Measurements from ENCODE around the gene EIF4EBP2.
A peak's percentile ranks its signal among the peaks of the same experiment; 100 is the strongest.

Gene EIF4EBP2, protein sequence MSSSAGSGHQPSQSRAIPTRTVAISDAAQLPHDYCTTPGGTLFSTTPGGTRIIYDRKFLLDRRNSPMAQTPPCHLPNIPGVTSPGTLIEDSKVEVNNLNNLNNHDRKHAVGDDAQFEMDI

DNA sequence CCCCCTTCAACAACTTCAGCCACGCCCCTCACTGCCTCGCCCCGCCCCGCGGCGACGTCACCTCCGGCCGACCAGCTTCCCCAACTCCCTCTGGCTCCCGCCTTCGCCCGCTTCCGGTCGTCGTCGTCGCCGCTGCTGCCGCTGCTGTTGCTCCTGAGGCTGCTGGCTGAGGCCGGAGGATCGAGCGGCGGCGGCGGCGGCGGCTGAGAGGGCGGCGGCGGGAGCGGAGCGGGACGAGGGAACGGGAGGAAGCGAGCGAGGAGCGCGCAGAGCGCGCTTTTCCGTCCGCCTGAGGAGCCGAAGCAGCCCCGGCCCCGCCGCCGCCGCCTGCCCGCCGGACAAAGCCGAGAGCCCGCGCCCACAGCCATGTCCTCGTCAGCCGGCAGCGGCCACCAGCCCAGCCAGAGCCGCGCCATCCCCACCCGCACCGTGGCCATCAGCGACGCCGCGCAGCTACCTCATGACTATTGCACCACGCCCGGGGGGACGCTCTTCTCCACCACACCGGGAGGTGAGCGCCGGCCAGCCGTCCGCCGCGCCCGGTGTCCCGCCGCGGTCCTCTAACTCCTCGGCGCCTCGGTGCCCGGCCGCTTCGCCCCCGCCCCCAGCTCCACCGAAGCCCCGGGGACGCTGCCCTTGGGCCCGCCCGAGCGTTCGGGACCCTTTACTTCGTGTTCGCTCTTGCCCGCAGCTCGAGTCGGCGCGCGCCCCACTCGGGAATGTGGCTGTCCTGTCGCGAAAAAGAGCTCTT is at the start of gene EIF4EBP2:
Gene EIF4EBP2 (plus strand): TSS at position 110 of the 751 bp plus-strand sequence. CDS start 257 bp downstream, at position 367.
- DNase-seq: peak; percentile 95

DNA sequence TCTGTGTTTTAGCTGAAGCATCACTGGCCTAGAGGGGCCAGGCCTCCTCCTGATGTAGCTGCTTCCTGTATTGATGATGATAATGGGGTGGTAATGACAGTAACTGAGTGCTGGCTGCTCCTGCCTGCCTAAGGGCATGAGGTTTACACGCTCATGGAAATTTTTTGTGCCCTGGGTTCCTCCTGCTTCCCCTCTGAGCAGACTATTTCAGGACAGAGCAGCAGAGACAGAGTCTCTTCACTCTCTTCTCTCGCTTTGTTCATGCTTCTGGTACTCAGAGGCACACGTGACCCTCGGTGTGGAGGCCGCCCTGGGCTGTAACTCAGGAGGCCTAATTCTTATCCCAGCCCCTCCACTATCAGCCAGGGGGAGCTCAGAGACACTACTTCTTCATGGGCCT is 49.4 kb upstream of the EIF4EBP2 start:
- DNase-seq: no peak

DNA sequence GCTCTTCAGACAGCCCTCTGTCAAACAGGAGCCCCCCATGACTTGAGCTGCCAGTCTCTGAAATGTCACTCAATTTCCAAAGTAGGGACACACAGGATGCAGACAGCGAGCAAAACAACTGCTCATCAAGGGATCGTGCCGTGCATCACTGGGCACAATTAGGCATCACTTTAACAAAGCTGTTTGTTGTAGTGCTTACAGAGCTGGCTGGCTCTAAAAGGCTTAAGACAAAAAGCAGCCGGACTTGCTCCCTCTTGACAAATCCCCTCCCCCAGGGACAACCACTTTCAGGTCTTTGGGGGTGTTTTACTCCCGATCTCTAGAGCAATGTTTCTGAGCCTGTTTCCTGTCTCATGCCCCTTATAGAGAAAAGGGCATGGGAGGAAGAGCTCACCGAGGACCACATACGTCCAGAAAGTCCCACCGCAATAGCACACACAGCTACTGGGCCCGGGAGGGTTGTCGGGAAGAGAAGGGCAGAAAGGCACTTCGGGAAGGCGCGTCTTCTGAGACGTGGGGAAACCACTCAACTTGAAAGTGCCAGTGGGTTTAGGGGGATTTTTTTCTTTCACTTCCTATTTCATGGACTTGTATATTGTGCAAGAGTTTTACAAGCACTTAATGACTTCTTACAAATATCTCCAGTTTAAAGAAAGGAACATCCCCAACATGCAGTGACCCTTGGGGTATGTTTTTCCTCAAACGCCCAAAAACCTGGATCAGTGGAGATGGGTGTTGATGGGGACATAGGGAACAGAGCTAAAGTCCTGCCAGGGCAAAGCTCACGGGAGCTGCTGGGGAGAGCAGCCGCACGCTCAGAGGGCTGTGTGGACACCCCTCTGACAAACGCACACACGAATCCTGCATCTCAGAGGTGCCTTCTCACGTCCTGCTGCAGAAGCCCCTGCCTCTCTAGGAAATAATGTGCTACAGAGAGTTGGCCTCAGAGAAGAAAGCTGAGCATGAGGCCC is 48.6 kb upstream of the EIF4EBP2 start:
- peak; percentile 80 for DNase-seq

DNA sequence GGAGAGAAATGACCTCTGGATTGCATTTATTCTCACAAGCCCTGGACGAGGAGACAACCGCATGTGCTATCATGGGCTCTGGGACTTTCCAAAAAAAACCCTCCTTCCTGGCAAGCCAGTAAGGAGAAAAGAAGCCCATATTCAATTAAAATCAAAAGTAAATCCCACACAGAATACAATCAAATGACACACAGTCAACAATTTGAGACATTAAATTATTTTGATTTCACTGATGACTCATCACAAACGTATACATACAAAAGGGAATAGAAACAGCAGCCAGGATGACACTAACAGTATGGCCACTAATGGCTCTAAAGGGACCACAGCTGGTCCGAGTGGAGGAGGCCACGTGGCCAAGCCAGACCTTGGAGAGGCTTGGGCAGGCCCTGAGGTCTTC is 46.4 kb upstream of the EIF4EBP2 start:
- DNase-seq: no peak

DNA sequence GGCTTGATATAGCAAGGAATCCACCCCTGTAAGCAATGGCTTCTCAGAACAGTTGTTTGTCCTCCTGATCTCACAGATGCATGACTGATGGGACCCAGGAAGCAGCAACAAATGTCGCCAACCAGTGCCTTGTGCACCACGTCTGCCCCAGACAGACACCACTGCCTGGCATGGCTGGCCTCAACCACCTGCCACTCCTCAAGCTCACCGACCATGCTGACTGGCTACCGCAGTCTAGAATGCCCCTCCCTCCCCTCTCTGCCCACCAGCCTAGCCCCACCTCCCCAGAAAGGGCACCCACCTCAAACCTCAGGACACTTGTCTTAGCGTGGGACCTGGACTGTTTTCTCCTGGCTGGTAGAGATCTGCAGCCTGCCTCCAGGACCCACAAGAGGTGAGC is 45.5 kb upstream of the EIF4EBP2 start:
- DNase-seq: no peak

DNA sequence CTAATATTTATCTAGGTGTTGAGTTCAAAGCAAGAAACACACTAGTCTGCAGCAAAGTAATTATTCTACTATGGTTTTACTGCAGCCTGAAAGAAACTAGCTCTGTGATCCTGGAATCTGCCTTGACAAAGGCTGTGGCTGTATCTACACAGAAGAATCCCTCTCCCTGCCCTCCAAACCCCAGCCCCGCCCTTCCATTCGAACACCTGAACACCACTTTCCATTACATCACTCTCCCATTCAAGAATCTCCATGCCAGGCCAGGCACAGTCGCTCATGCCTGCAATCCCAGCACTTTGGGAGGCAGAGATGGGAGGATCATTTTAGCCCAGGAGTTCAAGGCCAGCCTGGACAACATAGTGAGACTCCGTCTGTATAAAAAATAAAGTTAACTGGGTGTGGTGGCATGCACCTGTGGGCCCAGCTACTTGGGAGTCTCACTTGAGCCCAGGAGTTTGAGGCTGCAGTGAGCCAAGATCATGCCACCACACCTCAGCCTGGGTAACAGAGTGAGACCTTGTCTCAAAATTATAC is 44.9 kb upstream of the EIF4EBP2 start:
- DNase-seq: no peak

DNA sequence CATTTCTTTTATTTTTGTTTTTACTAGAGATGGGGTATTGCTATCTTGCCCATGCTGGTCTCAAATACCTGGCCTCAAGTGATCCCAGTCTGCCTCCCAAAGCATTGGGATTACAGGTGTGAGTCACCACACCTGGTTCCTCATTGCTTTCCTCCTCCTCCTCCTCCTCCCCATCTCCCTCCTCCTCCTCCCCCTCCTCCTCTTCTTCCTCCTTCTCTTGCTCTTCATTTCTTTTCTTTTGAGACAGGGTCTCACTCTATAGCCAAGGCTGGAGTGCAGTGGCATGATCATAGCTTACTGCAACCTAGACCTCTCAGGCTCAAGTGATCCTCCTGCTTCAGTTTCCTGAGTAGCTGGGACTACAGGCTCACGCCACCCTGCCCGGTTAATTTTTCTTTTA is 43.7 kb upstream of the EIF4EBP2 start:
- DNase-seq: no peak

DNA sequence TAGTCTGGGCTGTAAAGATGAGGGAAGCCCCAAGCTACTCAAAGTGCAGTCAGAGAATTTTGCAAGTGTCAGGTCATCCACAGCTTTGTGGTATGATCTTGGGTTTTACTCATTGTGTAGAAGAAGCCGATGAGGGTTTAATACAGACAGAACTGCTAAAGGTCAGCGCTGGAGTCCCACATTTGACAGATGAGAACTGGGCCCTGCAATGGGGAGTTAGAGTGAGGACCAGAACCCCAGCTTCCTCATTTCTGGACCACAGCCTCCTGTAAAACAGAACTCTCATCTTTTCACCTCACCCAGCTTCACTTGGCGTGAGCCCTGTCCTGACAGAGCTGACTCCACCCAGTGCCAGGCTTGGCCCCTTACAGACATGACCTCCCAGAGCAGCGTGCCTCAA is 41.6 kb upstream of the EIF4EBP2 start:
- no peak for DNase-seq

DNA sequence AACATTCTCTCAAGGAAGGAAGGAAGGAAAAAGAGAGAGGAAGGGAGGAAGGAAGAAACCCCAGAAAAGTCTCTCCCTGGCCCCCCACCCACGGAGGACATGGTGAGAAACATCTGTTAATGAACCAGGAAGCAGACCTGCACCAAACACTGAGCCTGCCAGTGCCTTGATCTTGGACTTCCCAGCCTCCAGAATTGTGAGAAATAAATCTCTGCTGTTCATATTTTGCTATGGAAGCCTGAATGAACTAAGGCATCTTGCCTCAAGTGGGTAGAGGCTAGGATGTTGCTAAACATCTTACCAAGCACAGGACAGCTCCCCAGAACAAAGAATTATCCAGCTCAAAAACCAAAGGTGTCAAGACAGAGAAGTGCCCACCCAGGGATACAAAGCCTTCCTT is 40.7 kb upstream of the EIF4EBP2 start:
- no peak for DNase-seq

DNA sequence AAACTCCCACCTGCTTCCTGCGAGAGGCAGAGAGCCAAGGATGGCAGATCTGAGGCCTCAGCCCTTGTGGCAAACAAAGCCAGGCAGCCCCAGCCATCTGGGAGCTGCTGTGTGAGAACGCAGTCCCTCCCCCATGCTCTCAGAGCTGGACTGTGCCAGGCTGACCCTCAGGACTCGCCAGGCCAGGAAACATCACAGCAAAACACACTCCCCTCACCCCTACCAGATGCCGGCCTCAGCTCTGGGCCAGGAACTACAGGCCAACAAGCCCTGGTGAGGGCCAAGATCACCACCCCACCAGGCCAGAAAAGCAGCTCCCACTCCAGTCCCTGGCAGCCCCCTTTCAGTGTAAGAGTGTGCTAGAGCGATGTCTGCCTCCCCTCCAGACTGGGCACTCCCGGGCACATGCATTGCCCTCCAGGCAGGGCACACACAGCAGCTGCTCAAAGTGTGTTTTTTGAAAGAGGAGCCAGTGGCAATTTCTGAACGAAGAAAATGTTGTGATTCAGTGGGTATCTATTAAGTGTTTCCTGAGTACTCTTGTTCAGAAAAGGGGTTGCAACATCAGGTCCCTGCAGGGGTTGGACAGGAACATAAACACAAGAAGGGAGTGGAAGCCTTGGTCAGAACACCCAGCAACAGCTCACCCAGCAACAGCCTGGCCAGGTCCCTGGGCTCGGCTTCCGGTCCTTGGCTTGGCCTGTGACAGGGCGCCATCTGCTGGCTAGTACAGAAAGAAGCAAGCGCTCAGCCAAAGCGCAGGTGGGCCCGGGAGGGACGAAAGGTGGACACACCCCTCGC is 39.8 kb upstream of the EIF4EBP2 start:
- peak; percentile 86 for DNase-seq

DNA sequence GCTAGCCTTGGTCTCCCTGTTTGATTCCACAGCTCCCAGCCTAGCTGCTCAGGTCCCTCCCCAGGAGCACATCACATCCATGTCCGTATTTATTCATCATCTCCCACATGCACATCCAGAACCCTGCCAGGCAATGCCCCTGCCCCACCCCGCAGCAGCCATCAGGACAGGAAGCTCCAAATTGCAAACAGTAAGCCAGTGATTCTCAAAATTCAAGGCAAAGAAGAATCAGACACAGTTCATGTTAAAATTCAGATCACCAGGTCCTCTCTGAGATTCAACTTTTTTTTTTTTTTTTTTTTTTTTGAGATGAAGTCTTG is 39.2 kb upstream of the EIF4EBP2 start:
- DNase-seq: no peak

DNA sequence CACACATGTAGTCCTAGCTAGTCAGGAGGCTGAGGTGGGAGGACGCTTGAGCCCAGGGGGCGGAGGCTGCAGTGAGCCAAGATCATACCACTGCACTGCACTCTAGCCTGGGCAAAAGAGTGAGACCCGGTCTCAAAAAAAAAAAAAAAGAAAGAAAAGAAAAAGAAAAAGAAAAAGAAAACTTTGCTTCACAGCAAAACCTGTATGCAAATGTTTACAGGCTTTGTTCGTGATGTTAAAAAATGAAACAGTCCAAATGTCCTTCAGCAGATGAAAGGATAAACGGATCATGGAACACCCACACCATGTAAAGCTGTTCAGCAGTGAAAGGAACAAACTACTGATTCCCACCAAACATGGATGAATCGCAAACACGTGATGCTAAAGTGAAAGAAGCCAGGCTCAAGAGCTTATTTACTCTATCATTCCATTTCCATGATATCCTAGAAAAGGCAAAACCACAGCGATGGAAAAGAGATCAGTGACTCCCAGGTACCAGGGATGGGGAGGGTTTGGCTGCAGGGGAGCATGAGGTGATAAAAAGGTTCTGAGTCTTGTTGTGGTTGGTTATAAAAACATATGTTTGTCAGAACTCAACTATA is 36.6 kb upstream of the EIF4EBP2 start:
- no peak for DNase-seq

DNA sequence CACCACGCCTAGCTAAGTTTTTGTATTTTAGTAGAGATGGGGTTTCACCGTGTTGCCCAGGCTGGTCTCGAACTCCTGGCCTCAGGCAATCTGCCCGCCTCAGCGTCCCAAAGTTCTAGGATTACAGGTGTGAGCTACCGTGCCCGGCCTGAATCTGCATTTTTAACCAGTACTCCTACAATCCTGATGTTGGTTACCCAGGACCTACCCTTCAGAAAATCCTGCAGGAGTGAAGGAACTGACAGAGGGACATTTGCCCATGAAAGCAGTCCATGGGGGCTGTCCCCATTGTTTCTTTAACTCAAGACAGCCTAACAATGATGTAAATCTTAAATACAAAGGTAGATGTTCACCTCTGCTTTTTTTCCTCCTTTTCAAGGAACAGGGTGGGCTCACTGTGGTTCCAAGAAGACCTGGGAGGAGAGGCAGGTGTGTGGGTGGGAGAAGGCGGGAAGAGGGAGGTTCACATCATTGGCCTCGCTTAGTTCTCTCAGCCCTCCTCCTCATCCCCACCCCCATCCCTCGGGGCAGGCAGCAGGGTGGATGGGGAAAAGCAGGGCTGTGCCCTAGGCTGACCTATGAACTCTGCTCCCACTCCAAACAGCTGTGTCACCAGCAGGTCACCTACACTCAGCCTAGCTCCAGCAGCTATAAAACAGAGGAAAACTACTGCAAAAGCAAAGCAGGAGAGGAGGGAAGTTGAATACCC is 35.0 kb upstream of the EIF4EBP2 start:
- DNase-seq: no peak

DNA sequence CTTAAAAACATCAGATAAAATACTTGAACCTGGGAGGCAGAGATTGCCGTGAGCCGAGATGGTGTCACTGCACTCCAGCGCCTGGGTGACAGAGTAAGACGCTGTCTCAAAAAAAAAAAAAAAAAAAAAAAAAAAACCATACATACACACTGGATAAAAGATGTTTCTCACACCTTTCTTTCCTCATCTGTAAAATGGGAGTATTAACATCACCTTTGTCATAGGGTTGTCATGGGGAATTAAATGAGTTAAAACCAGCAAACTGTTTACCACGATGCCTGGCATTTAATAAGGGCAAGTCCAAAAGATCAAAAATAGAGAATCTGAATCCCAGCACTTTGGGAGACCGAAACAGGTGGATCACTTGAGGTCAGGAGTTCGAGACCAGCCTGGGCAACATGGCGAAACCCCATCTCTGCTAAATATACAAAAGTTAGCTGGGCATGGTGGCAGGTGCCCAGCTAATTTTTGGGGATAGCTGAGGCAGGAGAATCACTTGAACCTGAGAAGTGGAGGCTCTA is 34.4 kb upstream of the EIF4EBP2 start:
- no peak for DNase-seq

DNA sequence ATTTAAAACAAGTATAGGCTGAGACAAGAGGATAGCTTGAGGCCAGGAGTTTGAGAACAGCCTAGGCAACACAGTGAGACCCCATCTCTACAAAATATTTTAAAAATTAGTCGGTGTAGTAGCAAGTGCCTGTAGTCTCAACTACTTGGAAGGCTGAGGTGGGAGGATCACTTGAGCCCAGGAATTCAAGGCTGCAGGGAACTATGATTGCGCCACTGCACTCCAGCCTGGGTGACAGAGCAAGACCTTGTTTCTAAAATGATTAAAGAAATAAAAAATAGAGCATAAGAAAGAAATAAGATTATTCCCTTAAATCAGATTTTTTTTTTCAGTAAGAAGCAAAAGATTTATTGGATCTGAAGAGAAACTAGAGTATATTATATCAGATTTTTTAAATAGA is 33.2 kb upstream of the EIF4EBP2 start:
- DNase-seq: no peak

DNA sequence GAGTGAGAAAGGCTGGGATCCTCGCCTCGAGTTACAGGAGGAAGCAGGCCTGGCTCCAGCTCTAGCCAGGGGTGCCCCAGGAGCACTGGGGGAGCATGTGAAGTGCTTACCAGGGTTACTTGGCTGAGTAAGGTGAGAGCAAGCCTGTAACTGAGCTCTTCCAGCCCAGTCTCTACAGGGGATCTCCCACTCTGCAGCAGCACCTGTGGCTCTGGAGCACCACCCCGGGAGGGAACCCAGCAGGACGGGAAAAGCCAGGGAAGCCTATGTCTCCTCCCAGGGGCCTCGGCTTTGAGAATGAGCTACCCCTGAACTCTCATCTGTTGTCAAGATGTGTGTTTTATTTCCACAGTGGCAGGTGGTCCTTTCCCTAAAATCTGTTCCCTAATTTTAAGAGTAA is 32.1 kb upstream of the EIF4EBP2 start:
- DNase-seq: no peak

DNA sequence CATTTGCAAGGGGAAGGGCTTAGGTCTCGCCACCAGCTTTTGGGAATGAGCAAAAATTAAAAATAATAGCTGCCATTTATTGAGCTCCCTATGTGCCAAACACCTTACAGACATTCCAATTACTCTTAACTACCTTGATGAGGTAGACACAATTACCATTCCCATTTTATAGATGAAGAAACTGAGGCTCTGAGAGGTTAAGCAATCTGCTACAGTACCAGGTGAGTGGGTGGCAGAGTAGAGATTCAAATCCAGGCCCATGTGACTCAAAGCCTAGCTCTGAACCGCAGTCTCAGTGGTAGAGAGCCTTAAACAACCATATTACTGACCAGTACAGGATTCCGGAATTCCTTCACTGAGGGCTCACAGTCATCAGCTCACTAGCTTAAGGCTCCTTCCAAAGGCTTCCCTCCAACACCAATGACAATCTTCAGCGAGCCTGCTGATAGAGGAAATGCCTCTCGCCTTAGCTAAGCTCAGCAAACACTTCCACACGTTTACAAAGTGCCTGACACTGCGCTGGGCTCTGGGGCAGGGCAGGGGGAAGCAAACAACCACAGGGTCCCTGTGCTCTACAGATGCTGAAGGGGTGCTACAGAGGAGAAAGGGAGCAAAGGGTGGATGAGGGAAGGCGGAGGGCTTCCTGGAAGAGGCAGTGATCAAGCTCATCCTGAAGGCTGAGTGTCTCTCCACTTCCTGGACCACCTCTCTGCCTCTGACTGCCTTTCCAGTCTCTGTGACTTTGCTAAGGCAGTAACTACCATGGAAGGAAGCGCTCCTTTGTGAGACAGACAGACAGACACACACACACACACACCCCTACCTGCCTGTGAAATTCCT is 28.9 kb upstream of the EIF4EBP2 start:
- DNase-seq: no peak

DNA sequence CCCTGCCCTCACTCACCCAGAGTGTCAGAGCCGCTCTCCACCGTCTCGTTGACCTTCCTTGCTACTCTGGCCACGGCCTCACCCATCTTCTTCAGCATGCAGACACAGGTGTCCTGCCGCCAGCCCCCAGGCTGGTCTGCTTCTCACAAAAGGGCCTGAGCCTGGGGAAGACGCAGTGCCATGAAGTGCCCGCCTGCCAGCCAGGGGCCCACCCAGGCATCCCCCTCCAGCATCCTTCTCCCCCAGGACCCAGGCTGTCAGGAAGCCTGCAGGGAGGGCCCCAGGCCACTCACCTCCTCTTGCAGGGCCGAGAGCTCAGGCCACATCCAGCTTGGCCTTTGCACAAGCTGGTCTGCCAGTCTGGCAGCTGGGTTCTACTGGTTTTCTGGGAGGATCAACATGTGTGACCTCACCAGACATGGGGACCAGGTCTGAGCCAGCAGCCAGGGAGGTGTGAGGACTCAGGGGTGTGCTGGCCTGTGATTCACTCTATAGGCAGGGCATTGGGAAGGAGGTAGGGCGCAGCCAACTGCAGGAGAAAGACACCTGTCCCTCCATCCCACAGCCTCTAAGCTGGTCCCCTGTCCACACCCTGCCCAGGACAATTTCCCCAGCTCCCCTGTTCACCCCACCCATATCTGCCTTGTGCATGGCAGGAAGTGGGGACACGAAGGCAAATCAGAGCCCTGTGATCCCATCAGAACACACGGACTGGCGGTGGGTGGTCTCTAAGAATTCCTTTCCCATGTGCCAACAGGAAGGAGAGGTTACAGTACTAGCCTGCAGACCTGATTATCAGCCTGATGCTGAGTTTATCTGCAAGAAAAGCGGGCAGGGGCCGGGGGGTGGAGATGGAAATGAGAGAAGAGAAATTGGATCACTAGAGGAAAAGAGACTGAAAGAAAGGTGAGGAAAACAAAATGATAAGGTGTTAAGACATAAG is 27.2 kb upstream of the EIF4EBP2 start:
- no peak for DNase-seq

DNA sequence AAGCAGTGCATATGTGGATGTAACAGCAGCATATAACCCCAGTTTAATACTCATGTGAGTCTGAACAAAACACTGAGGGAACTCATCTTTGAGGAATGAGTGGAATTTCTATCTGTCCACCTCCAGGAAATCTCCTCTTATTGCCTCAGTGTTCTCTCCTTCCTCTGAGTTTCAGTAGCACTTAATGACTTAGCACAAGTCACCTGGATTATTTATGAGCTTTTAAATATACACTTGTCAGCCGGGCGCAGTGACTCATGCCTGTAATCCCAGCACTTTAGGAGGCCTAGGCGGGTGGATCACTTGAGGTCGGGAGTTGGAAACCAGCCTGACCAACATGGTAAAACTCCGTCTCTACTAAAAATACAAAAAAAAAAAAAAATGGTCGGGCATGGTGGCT is 25.8 kb upstream of the EIF4EBP2 start:
- peak; percentile 35 for DNase-seq
